Measurements from ENCODE around the gene SARS2.

- no peak for TF ChIP-seq POLR2AphosphoS5 (IDR thresholded peaks at IDR 0.05; ENCODE audit: low read depth, low read length)
- TF ChIP-seq REST (IDR thresholded peaks at IDR 0.05; ENCODE audit: insufficient read depth in 1 of 2, low read depth in 2 of 2, low read length in 2 of 2) = no peak
- TF ChIP-seq TAF1 (IDR thresholded peaks at IDR 0.05; ENCODE audit: borderline replicate concordance, insufficient read depth, low read length) = no peak
- no peak for TF ChIP-seq SIN3A (IDR thresholded peaks at IDR 0.05; ENCODE audit: borderline replicate concordance, insufficient read depth, low read length)
- no peak for TF ChIP-seq FOXP2 (optimal IDR thresholded peaks at IDR 0.05; ENCODE audit: borderline replicate concordance, extremely low read depth, extremely low read length, insufficient read depth)
Observed at GRCh38 chr19:38911388-38912001, 19.1 kb downstream of the SARS2 start.

All from PFSK-1 (cell line).